ENCODE data around the gene NTM.

The NTM gene

GRCh38 chr11:131874070-131874469 lies 503.7 kb downstream of the NTM start:
- Histone ChIP-seq H3K27me3 (ENCODE audit: control insufficient read depth in 1 of 2, insufficient read depth in 2 of 2, low read length in 2 of 2) (no peaks in the 10 kb centered on the region), H3K27ac (ENCODE audit: low read depth, low read length) (no peak overlapping the region), H3K36me3 (ENCODE audit: control insufficient read depth in 1 of 2, insufficient read depth in 2 of 2, low read length in 2 of 2) (no peaks in the 10 kb centered on the region), H3K9ac (ENCODE audit: low read depth in 1 of 2, low read length in 2 of 2) (no peak overlapping the region), H3K9me3 (ENCODE audit: control insufficient read depth in 1 of 2, low read length in 2 of 2) (no peaks in the 10 kb centered on the region), H3K4me3 (ENCODE audit: low read depth in 1 of 2, low read length in 2 of 2) (no peak overlapping the region), H3K4me1 (ENCODE audit: control insufficient read depth in 1 of 2, insufficient read depth in 2 of 2, low read length in 2 of 2) (peaks cover 0 to 6% of the 10 kb centered on the region in 2 donors)

DNA sequence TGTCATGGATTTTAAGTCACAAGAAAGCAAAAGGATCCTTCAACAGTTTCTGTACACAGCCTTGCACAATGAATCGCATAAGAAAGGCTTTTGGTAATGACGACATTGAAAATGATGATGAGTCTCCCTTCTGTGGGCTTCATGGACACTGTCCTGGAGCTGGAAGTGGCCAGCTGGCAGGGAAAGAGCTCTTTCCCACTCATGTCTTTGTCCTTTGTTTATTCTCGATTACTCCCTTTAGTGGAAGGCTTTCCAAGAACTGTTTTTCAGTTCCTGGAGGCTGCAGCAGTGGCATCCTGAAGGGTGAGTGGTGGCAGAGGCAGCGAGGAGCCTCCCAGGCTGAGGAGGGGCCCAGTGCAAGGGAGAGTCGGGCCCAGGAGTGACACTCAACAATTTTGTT lies 505.2 kb downstream of the NTM start:
- Histone ChIP-seq H3K4me1 (ENCODE audit: control insufficient read depth in 1 of 2, insufficient read depth in 2 of 2, low read length in 2 of 2) (peaks cover 0 to 6% of the 10 kb centered on the region in 2 donors), H3K36me3 (ENCODE audit: control insufficient read depth in 1 of 2, insufficient read depth in 2 of 2, low read length in 2 of 2) (no peaks in the 10 kb centered on the region), H3K9ac (ENCODE audit: low read depth in 1 of 2, low read length in 2 of 2) (no peak overlapping the region), H3K27me3 (ENCODE audit: control insufficient read depth in 1 of 2, insufficient read depth in 2 of 2, low read length in 2 of 2) (no peaks in the 10 kb centered on the region), H3K4me3 (ENCODE audit: low read depth in 1 of 2, low read length in 2 of 2) (no peak overlapping the region), H3K9me3 (ENCODE audit: control insufficient read depth in 1 of 2, low read length in 2 of 2) (no peaks in the 10 kb centered on the region), H3K27ac (ENCODE audit: low read depth, low read length) (no peak overlapping the region)

- H3K27ac ChIP-seq (ENCODE audit: low read depth, low read length), result no peak overlapping the region
- H3K36me3 ChIP-seq (ENCODE audit: control insufficient read depth in 1 of 2, insufficient read depth in 2 of 2, low read length in 2 of 2), result no peaks in the 10 kb centered on the region
- H3K9ac ChIP-seq (ENCODE audit: low read depth in 1 of 2, low read length in 2 of 2), result no peak overlapping the region
Measured at GRCh38 chr11:131877246-131877942, 507.0 kb downstream of the NTM start.

GRCh38 chr11:131880316-131880715 lies 509.9 kb downstream of the NTM start:
- H3K9me3 ChIP-seq (ENCODE audit: control insufficient read depth in 1 of 2, low read length in 2 of 2), result no peaks in the 10 kb centered on the region

More at GRCh38 chr11:131877246-131877942, 507.0 kb downstream of the NTM start:
- Histone ChIP-seq H3K4me1 (ENCODE audit: control insufficient read depth in 1 of 2, insufficient read depth in 2 of 2, low read length in 2 of 2) (peaks cover 0 to 6% of the 10 kb centered on the region in 2 donors), H3K27me3 (ENCODE audit: control insufficient read depth in 1 of 2, insufficient read depth in 2 of 2, low read length in 2 of 2) (no peaks in the 10 kb centered on the region), H3K9me3 (ENCODE audit: control insufficient read depth in 1 of 2, low read length in 2 of 2) (no peaks in the 10 kb centered on the region), H3K4me3 (ENCODE audit: low read depth in 1 of 2, low read length in 2 of 2) (no peak overlapping the region)

GRCh38 chr11:131880976-131881375 lies 510.6 kb downstream of the NTM start:
- H3K4me3 ChIP-seq (ENCODE audit: low read depth in 1 of 2, low read length in 2 of 2), result no peak overlapping the region

More at GRCh38 chr11:131880316-131880715, 509.9 kb downstream of the NTM start:
- Histone ChIP-seq H3K4me1 (ENCODE audit: control insufficient read depth in 1 of 2, insufficient read depth in 2 of 2, low read length in 2 of 2) (peaks cover 0 to 5% of the 10 kb centered on the region in 2 donors), H3K4me3 (ENCODE audit: low read depth in 1 of 2, low read length in 2 of 2) (no peak overlapping the region), H3K27me3 (ENCODE audit: control insufficient read depth in 1 of 2, insufficient read depth in 2 of 2, low read length in 2 of 2) (no peaks in the 10 kb centered on the region), H3K9ac (ENCODE audit: low read depth in 1 of 2, low read length in 2 of 2) (no peak overlapping the region), H3K27ac (ENCODE audit: low read depth, low read length) (no peak overlapping the region), H3K36me3 (ENCODE audit: control insufficient read depth in 1 of 2, insufficient read depth in 2 of 2, low read length in 2 of 2) (no peaks in the 10 kb centered on the region)

DNA sequence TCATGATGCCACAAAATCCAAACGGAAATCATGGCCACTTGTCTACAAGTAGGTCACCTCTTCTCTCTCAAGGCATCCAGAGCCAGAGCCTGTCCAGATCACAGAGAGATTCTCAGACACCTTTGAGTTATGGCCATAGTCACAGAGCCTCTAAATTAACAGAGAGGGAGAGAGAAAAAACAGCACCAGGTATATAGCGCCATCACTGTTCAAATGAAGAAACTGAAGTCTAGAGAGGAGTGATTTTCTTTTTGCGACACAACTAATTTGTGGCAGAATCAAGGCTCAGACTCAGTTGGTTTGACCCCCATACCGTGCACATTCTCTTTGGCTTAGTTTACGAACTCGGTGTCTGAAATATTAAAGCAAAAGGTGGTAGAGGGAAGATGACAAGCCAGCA lies 512.9 kb downstream of the NTM start:
- no peak overlapping the region for H3K9ac ChIP-seq (ENCODE audit: low read depth in 1 of 2, low read length in 2 of 2)
- H3K9me3 ChIP-seq (ENCODE audit: control insufficient read depth in 1 of 2, low read length in 2 of 2), result no peaks in the 10 kb centered on the region
- H3K27ac ChIP-seq (ENCODE audit: low read depth, low read length), result no peak overlapping the region
- H3K36me3 ChIP-seq (ENCODE audit: control insufficient read depth in 1 of 2, insufficient read depth in 2 of 2, low read length in 2 of 2), result no peaks in the 10 kb centered on the region
- no peaks in the 10 kb centered on the region for H3K27me3 ChIP-seq (ENCODE audit: control insufficient read depth in 1 of 2, insufficient read depth in 2 of 2, low read length in 2 of 2)
- no peaks in the 10 kb centered on the region for H3K4me1 ChIP-seq (ENCODE audit: control insufficient read depth in 1 of 2, insufficient read depth in 2 of 2, low read length in 2 of 2)
- H3K4me3 ChIP-seq (ENCODE audit: low read depth in 1 of 2, low read length in 2 of 2), result no peak overlapping the region

More at GRCh38 chr11:131880976-131881375, 510.6 kb downstream of the NTM start:
- no peak overlapping the region for H3K9ac ChIP-seq (ENCODE audit: low read depth in 1 of 2, low read length in 2 of 2)
- no peaks in the 10 kb centered on the region for H3K36me3 ChIP-seq (ENCODE audit: control insufficient read depth in 1 of 2, insufficient read depth in 2 of 2, low read length in 2 of 2)
- H3K27me3 ChIP-seq (ENCODE audit: control insufficient read depth in 1 of 2, insufficient read depth in 2 of 2, low read length in 2 of 2), result no peaks in the 10 kb centered on the region
- H3K9me3 ChIP-seq (ENCODE audit: control insufficient read depth in 1 of 2, low read length in 2 of 2), result no peaks in the 10 kb centered on the region
- no peaks in the 10 kb centered on the region for H3K4me1 ChIP-seq (ENCODE audit: control insufficient read depth in 1 of 2, insufficient read depth in 2 of 2, low read length in 2 of 2)
- no peak overlapping the region for H3K27ac ChIP-seq (ENCODE audit: low read depth, low read length)

DNA sequence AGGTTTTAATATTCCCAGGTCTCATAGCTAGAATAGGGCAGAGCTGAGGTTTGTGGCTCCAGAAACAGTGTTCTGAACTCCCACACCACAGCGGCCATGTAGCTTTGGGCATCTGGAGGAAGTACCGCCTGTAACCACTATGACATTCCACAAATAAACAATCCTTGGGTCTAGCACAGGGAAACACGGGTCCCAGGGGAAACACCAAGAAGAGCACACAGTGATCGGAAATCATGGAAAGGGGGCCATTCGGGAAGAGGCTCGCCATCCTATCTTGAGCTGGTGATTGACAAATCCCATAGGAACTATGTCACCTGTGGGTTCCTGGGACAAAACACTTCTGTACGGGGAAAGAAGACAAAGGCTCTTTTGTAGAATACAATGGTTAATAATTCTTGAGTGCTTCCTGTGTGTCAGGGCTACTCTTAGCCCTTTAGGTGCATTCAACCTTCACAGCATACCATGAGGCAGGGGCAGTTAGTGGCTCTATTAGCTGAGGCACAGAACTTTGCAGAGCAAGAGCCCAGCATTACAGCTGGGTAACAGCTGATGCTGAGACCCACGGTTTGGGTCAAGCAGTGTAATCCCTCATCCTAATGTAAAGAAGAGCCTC lies 514.2 kb downstream of the NTM start:
- H3K9ac ChIP-seq (ENCODE audit: low read depth in 1 of 2, low read length in 2 of 2), result no peak overlapping the region
- no peak overlapping the region for H3K4me3 ChIP-seq (ENCODE audit: low read depth in 1 of 2, low read length in 2 of 2)
- H3K9me3 ChIP-seq (ENCODE audit: control insufficient read depth in 1 of 2, low read length in 2 of 2), result no peaks in the 10 kb centered on the region
- H3K27ac ChIP-seq (ENCODE audit: low read depth, low read length), result no peak overlapping the region
- H3K36me3 ChIP-seq (ENCODE audit: control insufficient read depth in 1 of 2, insufficient read depth in 2 of 2, low read length in 2 of 2), result no peaks in the 10 kb centered on the region
- H3K27me3 ChIP-seq (ENCODE audit: control insufficient read depth in 1 of 2, insufficient read depth in 2 of 2, low read length in 2 of 2), result no peaks in the 10 kb centered on the region
- no peaks in the 10 kb centered on the region for H3K4me1 ChIP-seq (ENCODE audit: control insufficient read depth in 1 of 2, insufficient read depth in 2 of 2, low read length in 2 of 2)

GRCh38 chr11:131885431-131885830 lies 515.0 kb downstream of the NTM start:
- Histone ChIP-seq H3K36me3 (ENCODE audit: control insufficient read depth in 1 of 2, insufficient read depth in 2 of 2, low read length in 2 of 2) (no peaks in the 10 kb centered on the region), H3K9me3 (ENCODE audit: control insufficient read depth in 1 of 2, low read length in 2 of 2) (no peaks in the 10 kb centered on the region), H3K27me3 (ENCODE audit: control insufficient read depth in 1 of 2, insufficient read depth in 2 of 2, low read length in 2 of 2) (no peaks in the 10 kb centered on the region), H3K4me1 (ENCODE audit: control insufficient read depth in 1 of 2, insufficient read depth in 2 of 2, low read length in 2 of 2) (no peaks in the 10 kb centered on the region), H3K4me3 (ENCODE audit: low read depth in 1 of 2, low read length in 2 of 2) (no peak overlapping the region), H3K27ac (ENCODE audit: low read depth, low read length) (no peak overlapping the region), H3K9ac (ENCODE audit: low read depth in 1 of 2, low read length in 2 of 2) (no peak overlapping the region)

DNA sequence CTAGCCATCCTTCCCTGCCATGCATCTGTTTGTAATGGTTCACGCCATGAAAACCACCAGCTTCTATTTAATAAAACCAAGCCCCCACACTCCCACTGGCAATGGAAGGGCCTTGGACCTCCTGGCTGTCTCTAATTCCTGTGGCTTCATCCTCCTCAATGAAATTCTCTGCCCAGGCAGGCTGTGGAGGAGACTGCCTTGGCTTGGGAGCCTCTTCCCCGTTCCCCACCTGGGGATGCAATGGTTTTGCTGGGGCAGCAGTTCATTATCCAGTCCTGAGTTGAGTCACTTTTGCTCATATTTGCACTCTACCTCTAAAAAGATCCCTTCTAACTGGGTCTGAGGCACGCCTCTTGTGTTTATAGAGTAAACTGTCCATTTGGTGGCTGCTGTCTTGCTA lies 515.8 kb downstream of the NTM start:
- Histone ChIP-seq H3K27ac (ENCODE audit: low read depth, low read length) (no peak overlapping the region), H3K4me1 (ENCODE audit: control insufficient read depth in 1 of 2, insufficient read depth in 2 of 2, low read length in 2 of 2) (no peaks in the 10 kb centered on the region), H3K36me3 (ENCODE audit: control insufficient read depth in 1 of 2, insufficient read depth in 2 of 2, low read length in 2 of 2) (no peaks in the 10 kb centered on the region), H3K4me3 (ENCODE audit: low read depth in 1 of 2, low read length in 2 of 2) (no peak overlapping the region), H3K9ac (ENCODE audit: low read depth in 1 of 2, low read length in 2 of 2) (no peak overlapping the region), H3K9me3 (ENCODE audit: control insufficient read depth in 1 of 2, low read length in 2 of 2) (no peaks in the 10 kb centered on the region), H3K27me3 (ENCODE audit: control insufficient read depth in 1 of 2, insufficient read depth in 2 of 2, low read length in 2 of 2) (no peaks in the 10 kb centered on the region)

DNA sequence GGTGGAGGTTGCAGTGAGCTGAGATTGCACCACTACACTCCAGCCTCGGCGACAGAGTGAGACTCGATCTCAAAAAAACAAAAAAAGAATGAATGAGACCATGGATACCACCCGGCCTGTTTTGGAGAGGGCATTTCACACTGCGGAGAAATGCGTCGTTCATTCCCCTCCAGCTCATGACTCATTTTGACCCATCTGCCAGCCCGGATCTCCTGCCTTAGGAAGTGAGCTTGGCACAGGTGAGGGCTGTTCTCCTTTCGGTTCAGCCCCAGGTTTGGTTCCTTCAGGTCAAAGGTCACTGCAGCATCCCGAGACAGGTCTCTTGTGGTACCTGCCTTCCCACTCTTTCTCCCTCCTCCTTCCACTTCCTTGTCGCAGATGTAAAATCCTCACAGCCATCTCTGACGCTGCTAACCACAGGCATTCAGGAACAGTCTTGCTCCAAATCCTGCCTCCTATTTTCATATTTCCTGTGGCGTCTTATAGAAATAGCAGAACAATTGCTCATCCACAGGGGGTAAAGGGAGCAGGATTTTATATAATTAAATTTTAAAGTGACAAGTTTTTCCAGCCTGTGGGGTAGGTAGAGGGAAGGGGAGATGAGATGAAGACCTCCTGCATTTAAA lies 517.9 kb downstream of the NTM start:
- Histone ChIP-seq H3K27ac (ENCODE audit: low read depth, low read length) (no peak overlapping the region), H3K4me1 (ENCODE audit: control insufficient read depth in 1 of 2, insufficient read depth in 2 of 2, low read length in 2 of 2) (no peaks in the 10 kb centered on the region), H3K36me3 (ENCODE audit: control insufficient read depth in 1 of 2, insufficient read depth in 2 of 2, low read length in 2 of 2) (no peaks in the 10 kb centered on the region), H3K9me3 (ENCODE audit: control insufficient read depth in 1 of 2, low read length in 2 of 2) (no peaks in the 10 kb centered on the region), H3K9ac (ENCODE audit: low read depth in 1 of 2, low read length in 2 of 2) (no peak overlapping the region), H3K4me3 (ENCODE audit: low read depth in 1 of 2, low read length in 2 of 2) (no peak overlapping the region), H3K27me3 (ENCODE audit: control insufficient read depth in 1 of 2, insufficient read depth in 2 of 2, low read length in 2 of 2) (no peaks in the 10 kb centered on the region)
